GM12864 (cell line): ENCODE measurements around the gene KSR2.

Source experiments
- DNase-seq: peaks from one replicate; pipeline ENCODE4 v3.0.0-alpha.2; 2011; ENCODE audit warnings: low read depth
- H3K4me3 ChIP-seq: 2 replicates; pipeline ENCODE4 v1.5.1; 2011; ENCODE audit warnings: mild to moderate bottlenecking, low read depth, low read length, control low read depth
- CTCF ChIP-seq: IDR thresholded peaks from 2 replicates; pipeline ENCODE4 v1.5.1; 2011; ENCODE audit warnings: low read depth, mild to moderate bottlenecking, moderate library complexity, low read length, control low read depth, inconsistent platforms; ENCODE audit errors: missing control alignments

The KSR2 gene

GRCh38 chr12:117408161-117408791 lies 560.5 kb downstream of the KSR2 start:
- no peak overlapping the region for H3K4me3 ChIP-seq
- no peak for TF ChIP-seq CTCF
- no peak for DNase-seq

- TF ChIP-seq CTCF: no peak
- no peak overlapping the region for H3K4me3 ChIP-seq
- DNase-seq: no peak
Measured at GRCh38 chr12:117404940-117405339, 563.9 kb downstream of the KSR2 start.

- H3K4me3 ChIP-seq: no peak overlapping the region
- DNase-seq: no peak
- no peak for TF ChIP-seq CTCF
Measured at GRCh38 chr12:117404203-117404853, 564.5 kb downstream of the KSR2 start.

GRCh38 chr12:117403586-117404139 lies 565.1 kb downstream of the KSR2 start:
- TF ChIP-seq CTCF: no peak
- no peak for DNase-seq
- H3K4me3 ChIP-seq: no peak overlapping the region
